Epithelial cell of proximal tubule (primary cell): ENCODE results near the gene PTDSS2. TPM values are rescaled to one million over a fixed set of nuclear protein-coding genes. Genes with fewer than 3 reads are reported as not detected.
"Not testable (repeated sequence)": the region's sequence is repeated elsewhere in the genome, so short reads cannot be mapped to it uniquely, and the experiment has no call there.

Experiments used
- DNase-seq: peaks from one replicate; pipeline ENCODE4 v3.0.0-alpha.2; 2011; ENCODE audit warnings: low read depth
- H3K4me3 ChIP-seq: 2 replicates; pipeline ENCODE4 v1.5.1; 2011; ENCODE audit warnings: low read depth, mild to moderate bottlenecking, low read length
- total RNA-seq: library from RNA; depleted of rRNA; stranded (reverse); fragments of >200 nt; gene quantifications from 2 replicates; pipeline ENCODE4 v1.2.3, GENCODE V29; 2015
- TF ChIP-seq, protein P1 (sequence below): conservative IDR thresholded peaks from 2 replicates; pipeline ENCODE4 v1.5.1; 2012; ENCODE audit warnings: low read depth, mild to moderate bottlenecking, low read length

PTDSS2 gene
- total RNA-seq, 1 donor from 2014 or later, result 53.4 TPM

DNA sequence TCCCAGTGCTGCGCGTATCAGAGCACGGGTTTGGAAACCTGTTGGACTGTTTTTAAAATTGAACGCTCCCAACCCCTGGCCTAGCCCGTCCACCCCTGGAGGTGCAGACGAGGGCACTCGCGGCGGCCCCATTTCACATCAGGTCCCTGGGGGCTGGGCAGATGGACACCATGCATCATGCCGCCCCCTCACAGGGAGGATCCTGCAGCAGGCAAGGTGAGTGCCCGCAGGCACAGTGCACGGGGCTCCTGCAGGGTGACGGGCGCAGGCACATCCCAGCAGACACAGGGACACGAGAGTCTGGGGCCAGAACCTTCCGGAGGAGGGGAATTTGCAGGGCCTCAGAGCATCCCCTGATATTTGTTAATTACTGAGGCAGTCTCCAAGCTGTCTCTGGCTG lies 15.6 kb upstream of the PTDSS2 start:
- H3K4me3 ChIP-seq, result no peak overlapping the region
- TF ChIP-seq, protein P1, sequence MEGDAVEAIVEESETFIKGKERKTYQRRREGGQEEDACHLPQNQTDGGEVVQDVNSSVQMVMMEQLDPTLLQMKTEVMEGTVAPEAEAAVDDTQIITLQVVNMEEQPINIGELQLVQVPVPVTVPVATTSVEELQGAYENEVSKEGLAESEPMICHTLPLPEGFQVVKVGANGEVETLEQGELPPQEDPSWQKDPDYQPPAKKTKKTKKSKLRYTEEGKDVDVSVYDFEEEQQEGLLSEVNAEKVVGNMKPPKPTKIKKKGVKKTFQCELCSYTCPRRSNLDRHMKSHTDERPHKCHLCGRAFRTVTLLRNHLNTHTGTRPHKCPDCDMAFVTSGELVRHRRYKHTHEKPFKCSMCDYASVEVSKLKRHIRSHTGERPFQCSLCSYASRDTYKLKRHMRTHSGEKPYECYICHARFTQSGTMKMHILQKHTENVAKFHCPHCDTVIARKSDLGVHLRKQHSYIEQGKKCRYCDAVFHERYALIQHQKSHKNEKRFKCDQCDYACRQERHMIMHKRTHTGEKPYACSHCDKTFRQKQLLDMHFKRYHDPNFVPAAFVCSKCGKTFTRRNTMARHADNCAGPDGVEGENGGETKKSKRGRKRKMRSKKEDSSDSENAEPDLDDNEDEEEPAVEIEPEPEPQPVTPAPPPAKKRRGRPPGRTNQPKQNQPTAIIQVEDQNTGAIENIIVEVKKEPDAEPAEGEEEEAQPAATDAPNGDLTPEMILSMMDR, result no peak
- DNase-seq, result no peak

DNA sequence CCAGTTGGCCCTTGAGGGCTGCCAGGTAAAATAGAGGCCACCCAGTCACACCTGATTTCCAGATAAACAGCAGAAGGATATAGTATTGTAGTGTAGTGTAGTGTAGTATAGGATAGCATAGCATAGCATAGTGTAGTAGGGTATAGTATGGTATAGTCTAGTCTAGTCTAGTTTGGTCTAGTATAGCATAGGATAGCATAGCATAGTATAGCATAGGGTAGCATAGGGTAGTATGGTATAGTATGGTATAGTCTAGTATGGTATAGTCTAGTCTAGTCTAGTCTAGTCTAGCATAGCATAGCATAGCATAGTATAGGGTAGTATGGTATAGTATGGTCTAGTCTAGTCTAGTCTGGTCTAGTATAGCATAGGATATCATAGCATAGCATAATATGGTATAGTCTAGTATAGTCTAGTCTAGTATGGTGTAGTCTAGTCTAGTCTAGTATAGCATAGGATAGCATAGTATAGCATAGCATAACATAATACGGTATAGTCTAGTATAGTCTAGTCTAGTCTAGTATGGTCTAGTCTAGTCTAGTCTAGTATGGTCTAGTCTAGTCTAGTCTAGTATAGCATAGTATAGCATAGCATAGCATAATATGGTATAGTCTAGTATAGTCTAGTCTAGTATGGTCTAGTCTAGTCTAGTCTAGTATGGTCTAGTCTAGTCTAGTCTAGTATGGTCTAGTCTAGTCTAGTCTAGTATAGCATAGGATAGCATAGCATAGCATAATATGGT lies 14.9 kb upstream of the PTDSS2 start:
- H3K4me3 ChIP-seq, DNase-seq: not testable (repeated sequence)

DNA sequence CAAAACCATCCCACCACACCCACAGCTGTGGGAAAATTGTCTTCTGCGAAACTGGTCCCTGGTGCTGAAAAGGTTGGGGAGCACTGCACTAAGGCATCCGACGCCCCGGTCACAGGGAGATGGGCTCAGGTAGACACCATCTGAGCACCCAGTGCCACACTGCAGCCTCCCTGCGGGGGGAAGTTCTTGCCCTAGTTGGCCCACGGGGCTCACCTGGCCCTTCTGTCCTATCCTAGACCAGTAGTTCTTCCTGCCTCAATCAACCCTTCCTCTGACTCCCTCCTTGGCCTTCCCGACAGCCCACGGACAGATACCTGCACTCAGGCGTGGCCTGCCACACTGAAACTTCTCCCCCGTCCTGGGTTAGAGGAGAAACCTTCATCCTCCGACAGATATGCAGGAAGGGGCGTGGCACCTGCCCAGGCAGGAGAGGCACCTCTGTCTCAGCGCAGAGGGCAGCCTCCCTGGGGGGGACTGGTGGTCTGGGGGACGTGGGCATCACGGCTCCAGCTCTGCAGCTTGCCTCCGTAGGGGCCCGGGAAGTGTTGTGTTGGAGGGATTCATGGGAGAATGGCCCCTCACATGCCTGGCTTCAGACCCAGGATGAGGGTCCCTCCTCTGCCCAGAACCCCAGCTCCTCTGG lies 12.7 kb upstream of the PTDSS2 start:
- no peak overlapping the region for H3K4me3 ChIP-seq
- TF ChIP-seq, protein P1, result no peak

DNA sequence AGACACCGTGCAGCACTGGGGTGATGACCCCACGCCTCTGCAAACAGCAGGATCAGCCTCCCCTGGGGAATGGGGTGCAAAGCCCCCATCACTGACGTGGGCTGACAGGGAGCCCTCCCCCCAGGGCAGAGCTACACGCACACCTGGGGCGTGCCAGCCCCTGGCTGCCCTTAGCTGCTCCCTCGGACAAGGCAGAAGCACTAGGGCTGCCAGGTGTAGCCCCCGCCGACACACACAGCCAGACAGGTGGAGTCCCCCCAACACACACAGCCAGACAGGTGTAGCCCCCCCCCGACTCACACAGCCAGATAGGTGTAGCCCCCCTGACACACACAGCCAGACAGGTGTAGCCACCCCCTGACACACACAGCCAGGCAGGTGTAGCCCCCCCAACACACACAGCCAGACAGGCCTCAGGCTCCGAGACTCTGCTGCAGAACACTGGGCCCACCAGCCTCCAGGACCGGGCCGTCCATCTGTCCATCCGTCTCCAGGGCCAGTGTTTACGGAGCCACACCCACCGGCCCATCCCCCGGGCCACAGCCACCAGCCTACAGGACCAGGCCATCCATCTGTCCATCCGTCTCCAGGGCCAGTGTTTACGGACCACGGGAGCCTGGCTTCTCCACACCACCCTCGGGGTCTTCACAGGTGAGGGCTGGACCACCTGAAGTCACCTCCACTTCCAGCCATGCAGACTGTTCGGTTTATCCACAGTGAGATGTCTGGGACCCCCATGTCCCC lies 11.8 kb upstream of the PTDSS2 start:
- no peak overlapping the region for H3K4me3 ChIP-seq
- no peak for DNase-seq
- TF ChIP-seq, protein P1, result no peak

More for the DNA sequence above, 12.7 kb upstream of the PTDSS2 start:
- no peak for DNase-seq

DNA sequence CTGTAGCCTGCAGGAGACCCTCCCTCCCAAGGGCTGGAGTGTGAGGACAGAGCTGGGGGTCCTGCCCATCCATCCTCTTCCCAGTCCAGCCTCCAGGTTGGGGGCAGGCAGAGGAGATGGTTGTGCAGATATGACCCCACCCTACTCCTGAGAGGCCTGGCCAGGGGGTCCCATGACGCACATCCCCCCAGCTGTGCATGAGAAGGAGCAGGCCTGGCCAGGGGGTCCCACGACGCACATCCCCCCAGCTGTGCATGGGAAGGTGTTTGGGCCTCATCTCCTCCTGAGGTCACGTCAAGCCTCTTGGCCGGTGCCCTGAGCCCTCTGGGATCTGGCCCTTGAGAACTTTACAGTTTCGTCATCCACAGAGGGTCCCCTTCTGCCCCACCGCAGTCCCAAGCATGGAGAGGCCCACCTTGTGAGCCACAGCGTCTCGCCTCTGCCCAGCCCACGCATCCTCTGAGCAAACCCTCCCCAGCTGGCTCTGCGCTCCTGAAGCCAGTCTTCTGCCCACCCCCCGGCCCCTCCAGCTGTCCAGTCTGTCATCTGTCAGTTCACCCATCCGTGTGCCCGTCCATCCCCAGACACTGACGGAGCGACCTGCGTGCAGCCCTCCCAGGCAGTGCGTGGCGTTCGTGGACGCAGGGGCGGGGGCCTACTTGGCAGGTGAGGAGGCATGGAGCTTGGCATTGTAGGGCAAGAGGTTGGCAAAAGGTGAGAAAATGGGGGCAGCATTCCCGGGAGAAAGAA lies 10.6 kb upstream of the PTDSS2 start:
- H3K4me3 ChIP-seq, result no peak overlapping the region
- no peak for DNase-seq
- TF ChIP-seq, protein P1, result no peak

DNA sequence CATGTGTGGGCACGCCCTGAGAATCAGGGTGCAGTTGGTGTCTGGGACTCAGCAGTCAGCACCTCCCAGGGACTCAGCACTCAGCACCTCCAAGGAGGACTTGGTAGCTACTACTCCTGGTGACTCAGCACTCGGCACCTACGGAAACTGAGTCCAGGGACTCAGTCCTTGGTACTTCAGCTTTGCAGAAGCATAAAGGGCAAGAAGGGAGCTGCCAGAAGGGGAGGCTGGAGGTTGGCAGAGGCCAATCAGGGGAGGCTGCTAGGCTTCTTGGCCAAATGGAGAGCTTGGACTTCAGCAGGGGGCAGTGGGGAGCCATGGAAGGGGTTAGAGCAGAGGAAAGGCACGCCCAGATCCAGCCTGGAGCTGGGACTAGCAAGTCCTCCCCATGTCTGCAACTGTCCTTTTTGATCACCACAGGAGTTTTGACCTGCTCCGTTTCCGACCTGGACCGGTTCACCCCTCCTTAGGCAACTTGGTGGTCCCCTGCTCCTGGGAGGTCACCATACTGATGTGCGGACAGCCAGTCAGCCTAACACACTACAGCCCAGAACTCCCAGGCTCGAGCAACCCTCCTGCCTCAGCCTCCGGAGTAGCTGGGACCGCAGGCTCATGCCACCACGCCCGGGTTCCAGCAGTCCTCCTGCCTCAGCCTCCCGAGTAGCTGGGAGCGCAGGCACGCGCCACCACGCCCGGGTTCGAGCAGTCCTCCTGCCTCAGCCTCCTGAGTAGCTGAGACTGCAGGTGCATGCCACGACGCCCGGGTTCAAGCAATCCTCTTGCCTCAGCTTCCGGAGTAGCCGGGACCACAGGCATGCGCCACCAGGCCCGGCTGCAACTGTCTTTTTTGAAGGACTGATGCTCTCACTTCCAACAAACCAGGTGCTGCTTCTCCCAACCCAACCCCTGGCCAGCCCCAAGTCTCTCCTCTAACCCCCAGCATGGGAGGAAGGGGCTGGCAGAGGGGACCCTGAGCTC lies 9.7 kb upstream of the PTDSS2 start:
- TF ChIP-seq, protein P1, result peak; percentile 34
- DNase-seq, result no peak
- H3K4me3 ChIP-seq, result peak overlapping the region; percentile 61
